ENCODE data around the gene WDR37. TPM values are rescaled to one million over a fixed set of nuclear protein-coding genes. Genes with fewer than 3 reads are reported as not detected.
"Not testable (repeated sequence)": the region's sequence is repeated elsewhere in the genome, so short reads cannot be mapped to it uniquely, and the experiment has no call there.

WDR37 gene
- total RNA-seq, 4 donors from 2014 or later, result 16.8 to 28.8 (median 22.3) TPM

GRCh38 chr10:1035201-1035600 lies 21.0 kb upstream of the WDR37 start:
- H3K36me3 ChIP-seq, result peaks cover 0 to 10% (median 0%) of the 10 kb centered on the region in 3 donors
- no peak for TF ChIP-seq CTCF (IDR thresholded peaks at IDR 0.05)
- no peak for TF ChIP-seq POLR2A (IDR thresholded peaks at IDR 0.05)
- no peak for DNase-seq
- no peaks in the 10 kb centered on the region for H3K9me3 ChIP-seq
- H3K27me3 ChIP-seq, result no peaks in the 10 kb centered on the region
- peaks cover 0 to 7% (median 0%) of the 10 kb centered on the region in 4 donors for H3K4me1 ChIP-seq
- no peak overlapping the region for H3K4me3 ChIP-seq
- H3K27ac ChIP-seq, result no peak overlapping the region

GRCh38 chr10:1036341-1036791 lies 19.8 kb upstream of the WDR37 start:
- Histone ChIP-seq H3K4me3 (no peak overlapping the region), H3K4me1 (peaks cover 0 to 7% (median 0%) of the 10 kb centered on the region in 4 donors), H3K9me3 (no peaks in the 10 kb centered on the region), H3K27ac (no peak overlapping the region), H3K27me3 (no peaks in the 10 kb centered on the region), H3K36me3 (peaks cover 0 to 22% (median 0%) of the 10 kb centered on the region in 3 donors)
- DNase-seq, result peak in 2 of 3 donors; percentile 30 to 68
- TF ChIP-seq POLR2A (IDR thresholded peaks at IDR 0.05), result no peak
- no peak for TF ChIP-seq CTCF (IDR thresholded peaks at IDR 0.05)

- peaks cover 0 to 7% (median 0%) of the 10 kb centered on the region in 4 donors for H3K4me1 ChIP-seq
These were observed 19.1 kb upstream of the WDR37 start for GRCh38 chr10:1037098-1037497.

GRCh38 chr10:1038769-1039168 lies 17.4 kb upstream of the WDR37 start:
- DNase-seq, H3K9me3 ChIP-seq, H3K27me3 ChIP-seq, H3K4me3 ChIP-seq, H3K27ac ChIP-seq, H3K4me1 ChIP-seq: not testable (repeated sequence)
- H3K36me3 ChIP-seq, result peaks cover 0 to 46% (median 5%) of the 10 kb centered on the region in 3 donors

More at GRCh38 chr10:1037098-1037497, 19.1 kb upstream of the WDR37 start:
- Histone ChIP-seq H3K27me3 (no peaks in the 10 kb centered on the region), H3K27ac (no peak overlapping the region), H3K36me3 (peaks cover 0 to 29% (median under 1%) of the 10 kb centered on the region in 3 donors), H3K4me3 (no peak overlapping the region), H3K9me3 (no peaks in the 10 kb centered on the region)
- TF ChIP-seq POLR2A (IDR thresholded peaks at IDR 0.05) (no peak), CTCF (IDR thresholded peaks at IDR 0.05) (no peak)
- no peak for DNase-seq

- peaks cover 0 to 10% (median 3%) of the 10 kb centered on the region in 4 donors for H3K4me1 ChIP-seq
- H3K4me3 ChIP-seq, result no peak overlapping the region
- no peak overlapping the region for H3K27ac ChIP-seq
- no peak for DNase-seq
- no peaks in the 10 kb centered on the region for H3K27me3 ChIP-seq
- TF ChIP-seq CTCF (IDR thresholded peaks at IDR 0.05) (no peak), POLR2A (IDR thresholded peaks at IDR 0.05) (no peak)
- H3K36me3 ChIP-seq, result peaks cover 0 to 46% (median 5%) of the 10 kb centered on the region in 3 donors
- H3K9me3 ChIP-seq, result no peaks in the 10 kb centered on the region
These were observed 16.1 kb upstream of the WDR37 start for GRCh38 chr10:1040133-1040532.

- TF ChIP-seq CTCF (IDR thresholded peaks at IDR 0.05) (no peak), POLR2A (IDR thresholded peaks at IDR 0.05) (no peak)
- Histone ChIP-seq H3K9me3 (no peaks in the 10 kb centered on the region), H3K36me3 (peaks cover 0 to 46% (median 5%) of the 10 kb centered on the region in 3 donors), H3K4me1 (peaks cover 0 to 10% (median under 1%) of the 10 kb centered on the region in 4 donors), H3K27ac (no peak overlapping the region), H3K27me3 (no peaks in the 10 kb centered on the region), H3K4me3 (no peak overlapping the region)
- no peak for DNase-seq
These were observed 14.7 kb upstream of the WDR37 start for GRCh38 chr10:1041514-1041913.
